Activated naive CD8-positive, alpha-beta T cell (primary cell): Measurements from ENCODE around the gene NCKAP1.

Source experiments
- H3K27ac Mint-ChIP-seq: one replicate; pipeline ENCODE4 v1.8.0; 2021; ENCODE audit warnings: mixed read lengths
- H3K27me3 Mint-ChIP-seq: one replicate; pipeline ENCODE4 v1.8.0; 2021; ENCODE audit warnings: mixed read lengths
- H3K36me3 Mint-ChIP-seq: one replicate; pipeline ENCODE4 v1.8.0; 2021; ENCODE audit warnings: mixed read lengths
- H3K4me1 Mint-ChIP-seq: one replicate; pipeline ENCODE4 v1.8.0; 2021; ENCODE audit warnings: low read depth, mixed read lengths
- H3K4me3 Mint-ChIP-seq: one replicate; pipeline ENCODE4 v1.8.0; 2021; ENCODE audit warnings: mild to moderate bottlenecking, mixed read lengths
- H3K9me3 Mint-ChIP-seq: one replicate; pipeline ENCODE4 v1.8.0; 2021; ENCODE audit warnings: low read depth, mixed read lengths

NCKAP1 gene, protein sequence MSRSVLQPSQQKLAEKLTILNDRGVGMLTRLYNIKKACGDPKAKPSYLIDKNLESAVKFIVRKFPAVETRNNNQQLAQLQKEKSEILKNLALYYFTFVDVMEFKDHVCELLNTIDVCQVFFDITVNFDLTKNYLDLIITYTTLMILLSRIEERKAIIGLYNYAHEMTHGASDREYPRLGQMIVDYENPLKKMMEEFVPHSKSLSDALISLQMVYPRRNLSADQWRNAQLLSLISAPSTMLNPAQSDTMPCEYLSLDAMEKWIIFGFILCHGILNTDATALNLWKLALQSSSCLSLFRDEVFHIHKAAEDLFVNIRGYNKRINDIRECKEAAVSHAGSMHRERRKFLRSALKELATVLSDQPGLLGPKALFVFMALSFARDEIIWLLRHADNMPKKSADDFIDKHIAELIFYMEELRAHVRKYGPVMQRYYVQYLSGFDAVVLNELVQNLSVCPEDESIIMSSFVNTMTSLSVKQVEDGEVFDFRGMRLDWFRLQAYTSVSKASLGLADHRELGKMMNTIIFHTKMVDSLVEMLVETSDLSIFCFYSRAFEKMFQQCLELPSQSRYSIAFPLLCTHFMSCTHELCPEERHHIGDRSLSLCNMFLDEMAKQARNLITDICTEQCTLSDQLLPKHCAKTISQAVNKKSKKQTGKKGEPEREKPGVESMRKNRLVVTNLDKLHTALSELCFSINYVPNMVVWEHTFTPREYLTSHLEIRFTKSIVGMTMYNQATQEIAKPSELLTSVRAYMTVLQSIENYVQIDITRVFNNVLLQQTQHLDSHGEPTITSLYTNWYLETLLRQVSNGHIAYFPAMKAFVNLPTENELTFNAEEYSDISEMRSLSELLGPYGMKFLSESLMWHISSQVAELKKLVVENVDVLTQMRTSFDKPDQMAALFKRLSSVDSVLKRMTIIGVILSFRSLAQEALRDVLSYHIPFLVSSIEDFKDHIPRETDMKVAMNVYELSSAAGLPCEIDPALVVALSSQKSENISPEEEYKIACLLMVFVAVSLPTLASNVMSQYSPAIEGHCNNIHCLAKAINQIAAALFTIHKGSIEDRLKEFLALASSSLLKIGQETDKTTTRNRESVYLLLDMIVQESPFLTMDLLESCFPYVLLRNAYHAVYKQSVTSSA

DNA sequence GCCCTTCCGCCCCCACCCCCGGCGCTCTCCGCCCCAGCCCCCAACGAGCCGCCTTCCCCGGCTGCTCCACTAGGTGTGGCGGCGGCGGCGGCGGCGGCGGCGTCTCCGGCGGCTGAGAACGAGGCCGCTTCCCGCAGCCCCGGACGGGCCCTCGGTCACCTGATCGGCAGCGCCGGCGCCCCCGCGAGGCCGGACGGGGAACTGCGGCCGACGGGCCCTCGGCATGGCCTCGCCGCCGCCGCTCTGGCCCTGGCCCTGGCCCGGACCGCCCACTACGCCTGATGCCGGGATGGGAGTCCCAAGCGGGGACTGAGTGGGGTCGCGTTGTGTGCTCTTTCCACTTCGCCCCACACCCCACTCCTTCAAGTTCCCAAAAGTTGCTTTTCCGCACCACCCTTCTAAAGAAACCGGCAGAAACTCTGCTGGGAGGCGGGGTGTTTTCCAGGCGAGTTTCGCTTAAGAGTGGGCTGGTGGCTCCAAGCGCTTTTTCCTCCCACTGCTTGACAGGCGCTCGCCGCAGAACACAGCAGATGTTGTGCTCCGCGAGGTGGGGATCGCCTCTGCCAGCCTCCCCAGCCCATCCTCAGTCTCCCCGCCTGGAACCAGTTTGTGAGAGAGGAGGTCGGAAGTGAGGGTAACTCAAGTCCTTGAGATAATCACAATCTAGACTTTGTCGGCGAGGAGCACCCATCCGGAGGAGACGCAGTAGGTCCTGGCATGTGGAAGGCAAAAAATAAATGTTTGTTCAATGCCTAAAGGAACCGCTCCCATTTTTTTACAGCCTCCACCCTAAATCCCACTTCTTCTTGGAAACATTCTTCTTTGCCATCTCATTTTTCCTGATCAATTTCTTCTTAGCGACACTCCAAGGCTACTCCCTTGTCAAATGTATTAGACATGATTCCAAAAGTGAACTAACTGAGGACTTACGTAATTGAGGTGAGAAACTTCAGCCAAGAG, at the start of gene NCKAP1:
Gene NCKAP1 (minus strand): TSS at position 117 of the 960 bp plus-strand sequence. CDS start 358 bp downstream, outside the sequence.
- peaks cover 51% of the 10 kb centered on the region for H3K27me3 Mint-ChIP-seq
- peak within 1 kb of the TSS; percentile 54 for H3K27ac Mint-ChIP-seq
- no peaks in the 10 kb centered on the region for H3K36me3 Mint-ChIP-seq
- peaks cover 34% of the 10 kb centered on the region for H3K4me1 Mint-ChIP-seq
- no peaks in the 10 kb centered on the region for H3K9me3 Mint-ChIP-seq
- H3K4me3 Mint-ChIP-seq = peak within 1 kb of the TSS; percentile 83

DNA sequence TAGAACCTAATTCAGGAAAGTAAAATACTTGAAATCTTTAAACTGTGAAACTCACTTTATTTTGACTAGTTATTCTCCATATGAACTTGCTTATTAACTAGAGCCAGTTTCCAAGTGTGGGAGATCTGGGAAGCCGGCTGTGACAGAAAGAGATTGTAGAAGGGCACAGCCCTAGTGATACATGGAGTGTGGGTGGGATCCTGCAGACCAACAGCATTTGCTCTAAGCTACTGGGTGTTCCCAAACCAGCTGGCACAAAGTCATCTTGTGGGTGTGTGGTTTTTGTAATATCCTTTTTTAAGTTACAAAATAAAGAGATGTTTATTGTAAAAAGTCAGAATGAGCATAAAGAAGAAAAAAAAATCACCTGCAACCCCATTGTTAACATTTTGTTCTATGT, 43.7 kb upstream of the NCKAP1 start:
- peaks cover 6% of the 10 kb centered on the region for H3K4me1 Mint-ChIP-seq
- H3K27ac Mint-ChIP-seq = no peak overlapping the region
- H3K36me3 Mint-ChIP-seq = no peaks in the 10 kb centered on the region
- no peak overlapping the region for H3K4me3 Mint-ChIP-seq
- H3K27me3 Mint-ChIP-seq = peaks cover 3% of the 10 kb centered on the region
- no peaks in the 10 kb centered on the region for H3K9me3 Mint-ChIP-seq

DNA sequence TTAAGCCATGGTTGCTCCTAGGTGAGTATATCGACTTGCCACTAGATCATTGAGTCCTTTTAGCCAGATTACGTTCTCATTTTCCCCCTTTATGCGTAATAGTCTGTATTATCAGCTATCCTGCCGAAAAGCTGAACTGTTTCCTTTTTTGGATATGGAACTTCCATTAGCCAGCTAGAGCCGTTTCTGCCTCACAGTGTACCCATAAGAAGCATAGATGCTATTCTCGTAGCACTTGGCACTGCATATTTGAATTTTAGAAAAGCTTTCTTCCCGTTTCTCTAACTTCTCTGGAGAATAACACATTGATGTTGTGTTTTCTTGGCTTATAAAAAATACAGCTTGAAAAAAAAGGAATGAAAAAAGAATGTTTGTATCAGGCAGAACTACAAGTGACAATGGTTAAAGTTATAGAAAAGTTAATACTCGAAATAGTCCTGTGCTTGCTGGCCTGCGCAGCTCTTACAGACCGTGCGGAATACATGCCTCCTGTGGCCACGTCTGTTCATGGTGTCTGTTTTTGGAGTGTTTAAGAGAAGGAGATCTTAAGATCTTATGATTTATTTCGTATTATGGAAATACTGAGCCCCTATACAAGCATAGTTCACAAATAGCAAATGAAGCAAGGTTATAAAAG, 41.0 kb upstream of the NCKAP1 start:
- Mint-ChIP-seq H3K36me3 (no peaks in the 10 kb centered on the region), H3K9me3 (no peaks in the 10 kb centered on the region), H3K27me3 (peaks cover 3% of the 10 kb centered on the region), H3K27ac (no peak overlapping the region), H3K4me3 (peak overlapping the region; percentile 92), H3K4me1 (peaks cover 6% of the 10 kb centered on the region)

DNA sequence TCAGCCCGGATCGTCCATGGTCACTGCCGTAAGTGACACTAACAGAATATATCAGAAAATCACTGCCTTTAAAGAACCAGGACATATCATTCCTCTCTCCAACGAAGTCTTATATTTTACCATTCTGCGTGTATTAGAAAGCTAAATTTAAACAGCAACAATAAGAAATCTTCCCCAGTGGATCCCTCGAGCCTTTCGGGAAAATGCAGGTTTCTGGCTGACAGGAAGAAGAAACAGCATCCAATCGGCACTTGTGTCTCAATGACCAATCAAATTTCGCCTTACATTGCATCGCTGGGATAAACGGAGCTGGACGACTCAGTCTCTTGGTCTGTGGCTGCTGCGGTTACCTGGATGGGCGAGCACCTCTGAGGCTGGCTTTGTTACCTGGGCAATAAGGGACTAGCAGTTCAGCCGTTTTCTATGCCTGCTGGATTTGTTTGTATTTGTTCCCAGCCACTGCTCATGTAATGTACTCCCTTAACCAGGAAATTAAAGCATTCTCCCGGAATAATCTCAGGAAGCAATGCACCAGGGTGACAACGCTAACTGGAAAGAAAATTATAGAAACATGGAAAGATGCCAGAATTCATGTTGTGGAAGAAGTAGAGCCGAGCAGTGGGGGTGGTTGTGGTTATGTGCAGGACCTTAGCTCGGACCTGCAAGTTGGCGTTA, 40.3 kb upstream of the NCKAP1 start, which contains the start of gene DUSP19:
Gene DUSP19 (plus strand): TSS at position 284 of the 675 bp plus-strand sequence. CDS start 187 bp downstream, at position 471.
- H3K4me1 Mint-ChIP-seq = peaks cover 6% of the 10 kb centered on the region
- H3K4me3 Mint-ChIP-seq = peak within 1 kb of the TSS; percentile 92
- H3K27ac Mint-ChIP-seq = peak within 1 kb of the TSS; percentile 25
- peaks cover 3% of the 10 kb centered on the region for H3K27me3 Mint-ChIP-seq
- no peaks in the 10 kb centered on the region for H3K36me3 Mint-ChIP-seq
- H3K9me3 Mint-ChIP-seq = no peaks in the 10 kb centered on the region

DNA sequence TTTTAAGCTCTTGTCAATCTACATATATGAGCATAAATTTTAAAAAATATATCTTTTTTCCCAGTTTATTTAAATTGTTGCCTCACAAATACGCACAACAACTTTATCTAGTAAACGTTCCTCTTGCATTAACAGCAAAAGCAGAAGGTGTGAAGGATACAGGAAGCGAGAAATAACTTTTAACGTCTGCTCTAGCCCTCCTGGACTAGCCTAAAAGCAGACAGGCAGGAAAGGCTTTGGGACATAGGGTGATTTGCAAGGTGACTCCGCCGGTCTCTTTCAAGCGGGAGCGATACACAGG, 39.9 kb upstream of the NCKAP1 start:
- H3K4me1 Mint-ChIP-seq = peaks cover 6% of the 10 kb centered on the region
- no peaks in the 10 kb centered on the region for H3K9me3 Mint-ChIP-seq
- H3K36me3 Mint-ChIP-seq = no peaks in the 10 kb centered on the region
- peak overlapping the region; percentile 92 for H3K4me3 Mint-ChIP-seq
- H3K27me3 Mint-ChIP-seq = peaks cover 3% of the 10 kb centered on the region
- no peak overlapping the region for H3K27ac Mint-ChIP-seq

DNA sequence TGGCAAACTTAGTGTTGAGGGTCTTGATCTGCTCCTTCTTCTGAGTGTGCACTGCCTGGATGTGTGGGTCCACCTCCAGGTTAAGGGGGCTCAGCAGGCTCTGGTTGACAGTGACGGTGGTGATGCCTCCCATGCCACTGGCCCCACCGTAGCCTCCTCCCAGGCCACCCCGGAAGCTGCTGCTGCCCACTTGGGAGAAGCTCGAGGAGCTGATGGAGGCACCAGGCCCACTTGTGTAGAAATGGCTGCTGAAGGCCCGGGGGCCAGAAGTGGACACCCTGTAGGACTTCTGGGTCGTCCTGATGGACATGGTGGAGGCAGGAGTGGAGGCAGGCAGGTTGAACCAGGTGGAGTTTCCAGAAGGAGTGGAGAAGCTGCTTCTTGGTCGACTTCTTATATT, 33.9 kb upstream of the NCKAP1 start:
- Mint-ChIP-seq H3K36me3 (no peaks in the 10 kb centered on the region), H3K27ac (no peak overlapping the region), H3K27me3 (peaks cover 10% of the 10 kb centered on the region), H3K9me3 (no peaks in the 10 kb centered on the region), H3K4me3 (no peak overlapping the region), H3K4me1 (no peaks in the 10 kb centered on the region)

DNA sequence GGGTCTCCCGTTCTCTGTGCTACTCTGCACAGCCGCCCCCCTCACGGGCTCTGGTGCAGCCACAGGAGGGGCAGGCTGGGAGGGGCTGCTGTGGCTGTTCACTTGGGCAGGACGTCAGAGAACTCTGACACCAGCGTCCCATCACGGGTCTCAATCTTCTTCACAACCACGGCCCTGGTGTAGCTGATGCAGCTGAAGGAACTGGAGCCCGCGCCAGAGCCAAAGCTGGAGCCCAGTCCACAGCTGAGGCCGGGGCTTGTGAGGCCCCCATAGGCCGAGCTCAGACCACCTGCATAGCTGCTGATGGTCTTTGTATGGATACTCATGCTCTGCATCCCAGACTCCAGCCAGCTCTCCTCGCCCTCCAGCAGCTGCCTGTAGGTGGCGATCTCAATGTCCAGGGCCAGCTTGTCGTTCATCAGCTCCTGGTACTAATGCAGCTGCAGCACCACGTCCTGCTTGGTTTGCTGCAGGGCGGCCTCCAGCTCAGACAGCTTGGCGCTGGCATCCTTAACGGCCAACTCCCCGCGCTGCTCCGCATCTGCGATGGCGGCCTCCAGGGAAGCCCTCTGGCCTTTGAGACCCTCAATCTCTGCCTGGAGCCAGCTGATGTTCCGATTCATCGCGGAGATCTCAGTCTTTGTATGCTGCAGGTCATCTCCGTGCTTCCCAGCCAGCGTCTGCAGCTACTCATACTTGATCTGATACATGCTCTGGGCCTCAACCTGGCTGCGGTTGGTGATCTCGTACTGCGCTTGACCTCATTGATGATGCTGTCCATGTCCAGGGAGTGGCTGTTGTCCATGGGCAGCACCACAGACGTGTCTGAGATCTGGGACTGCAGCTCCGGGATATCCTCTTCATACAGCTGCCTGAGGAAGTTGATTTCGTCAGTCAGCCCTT, 32.9 kb upstream of the NCKAP1 start:
- no peaks in the 10 kb centered on the region for H3K36me3 Mint-ChIP-seq
- peaks cover 10% of the 10 kb centered on the region for H3K27me3 Mint-ChIP-seq
- no peaks in the 10 kb centered on the region for H3K4me1 Mint-ChIP-seq
- H3K4me3 Mint-ChIP-seq = no peak overlapping the region
- no peaks in the 10 kb centered on the region for H3K9me3 Mint-ChIP-seq
- H3K27ac Mint-ChIP-seq = no peak overlapping the region

DNA sequence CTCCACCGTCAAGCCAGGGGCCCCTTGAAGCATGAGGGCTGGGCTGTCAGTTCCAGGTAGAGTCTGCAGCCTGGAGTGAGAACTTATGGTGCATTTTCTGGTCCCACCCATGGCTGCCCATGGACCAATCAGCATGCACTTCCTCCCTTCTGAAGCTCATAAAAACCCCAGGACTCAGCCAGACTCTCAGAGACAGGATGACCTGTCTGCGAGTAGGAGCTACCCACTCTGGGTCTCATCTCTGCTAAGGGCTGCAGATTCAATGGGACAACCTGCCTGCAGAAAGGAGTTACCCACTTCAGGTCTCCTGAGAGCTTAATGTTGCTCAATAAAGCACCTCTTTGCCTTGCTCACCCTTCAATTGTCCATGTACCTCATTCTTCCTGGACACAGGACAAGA, 30.9 kb upstream of the NCKAP1 start:
- H3K4me3 Mint-ChIP-seq = no peak overlapping the region
- H3K27me3 Mint-ChIP-seq = peaks cover 12% of the 10 kb centered on the region
- no peaks in the 10 kb centered on the region for H3K4me1 Mint-ChIP-seq
- no peaks in the 10 kb centered on the region for H3K36me3 Mint-ChIP-seq
- H3K27ac Mint-ChIP-seq = no peak overlapping the region
- H3K9me3 Mint-ChIP-seq = no peaks in the 10 kb centered on the region

DNA sequence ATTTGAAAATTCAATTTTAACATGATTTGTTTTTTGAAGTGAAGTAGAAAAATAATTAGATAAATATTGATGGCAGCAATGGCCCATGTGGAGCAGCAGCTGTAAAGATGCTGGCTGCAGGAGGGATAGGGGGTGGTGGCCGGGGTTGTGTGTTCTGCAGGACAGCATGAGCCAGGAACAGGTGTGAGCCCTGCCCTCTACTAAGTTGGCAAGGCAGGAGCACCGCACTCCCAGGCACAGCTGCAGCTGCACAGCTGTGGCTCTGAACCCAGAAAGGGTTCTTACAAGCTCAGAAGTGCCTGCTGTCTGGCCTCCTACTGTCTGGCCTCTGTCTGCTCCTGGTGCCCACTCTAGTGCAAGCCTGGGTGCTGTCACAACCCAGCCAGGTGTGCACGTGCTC, 30.3 kb upstream of the NCKAP1 start:
- Mint-ChIP-seq H3K4me1 (no peaks in the 10 kb centered on the region), H3K27me3 (peaks cover 12% of the 10 kb centered on the region), H3K27ac (no peak overlapping the region), H3K4me3 (no peak overlapping the region), H3K9me3 (no peaks in the 10 kb centered on the region), H3K36me3 (no peaks in the 10 kb centered on the region)

DNA sequence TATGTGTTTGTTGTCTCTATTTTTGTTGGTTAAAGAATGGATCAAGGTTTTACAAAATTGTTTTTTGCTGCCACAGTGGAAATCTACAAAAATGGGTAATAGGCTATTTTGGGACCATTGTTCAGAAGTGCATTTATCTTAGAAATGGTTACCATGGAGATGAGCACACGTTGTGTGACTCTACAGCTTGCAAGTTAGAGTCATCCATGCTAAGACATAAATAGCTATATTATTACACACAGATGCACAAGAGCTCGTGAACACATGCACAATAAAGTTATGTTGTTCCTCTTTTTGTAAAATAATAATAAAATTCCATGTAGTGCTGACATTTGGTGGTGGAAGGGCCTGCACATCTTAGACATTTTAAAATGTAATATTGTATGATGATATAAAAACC, 24.8 kb upstream of the NCKAP1 start:
- no peaks in the 10 kb centered on the region for H3K9me3 Mint-ChIP-seq
- H3K4me3 Mint-ChIP-seq = no peak overlapping the region
- H3K4me1 Mint-ChIP-seq = no peaks in the 10 kb centered on the region
- no peaks in the 10 kb centered on the region for H3K36me3 Mint-ChIP-seq
- H3K27me3 Mint-ChIP-seq = peaks cover 13% of the 10 kb centered on the region
- no peak overlapping the region for H3K27ac Mint-ChIP-seq

DNA sequence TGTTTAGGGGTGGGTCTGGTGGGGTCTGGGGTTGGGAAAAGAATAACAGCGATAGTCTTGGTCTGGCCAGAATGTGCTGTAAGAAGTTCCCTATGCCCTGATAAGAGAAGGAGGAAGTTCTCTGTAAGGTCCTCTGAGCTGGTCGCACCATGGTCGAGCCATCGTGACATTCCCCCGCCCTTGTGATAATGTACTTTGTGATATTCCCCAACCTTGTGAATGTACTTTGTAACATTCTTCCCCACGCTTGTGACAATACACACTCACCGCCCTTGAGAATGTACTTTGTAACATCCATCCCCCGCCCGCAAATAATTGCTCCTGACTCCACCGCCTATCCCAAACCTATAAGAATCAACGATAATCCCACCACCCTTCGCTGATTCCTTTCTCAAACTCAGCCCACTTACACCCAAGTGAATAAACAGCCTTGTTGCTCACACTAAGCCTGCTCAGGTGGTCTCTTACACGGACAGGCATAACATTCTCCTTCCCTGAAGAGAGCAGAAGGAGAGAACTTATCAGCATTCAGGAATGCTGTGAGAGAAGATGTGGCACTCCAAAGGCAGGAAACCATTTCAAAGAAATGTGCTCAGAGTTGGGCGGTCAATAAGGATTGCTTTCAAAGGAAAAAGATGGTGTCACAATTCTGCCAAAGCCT, 22.4 kb upstream of the NCKAP1 start:
- H3K27me3 Mint-ChIP-seq = peaks cover 13% of the 10 kb centered on the region
- H3K27ac Mint-ChIP-seq = no peak overlapping the region
- no peaks in the 10 kb centered on the region for H3K4me1 Mint-ChIP-seq
- H3K9me3 Mint-ChIP-seq = no peaks in the 10 kb centered on the region
- H3K36me3 Mint-ChIP-seq = no peaks in the 10 kb centered on the region
- H3K4me3 Mint-ChIP-seq = no peak overlapping the region

DNA sequence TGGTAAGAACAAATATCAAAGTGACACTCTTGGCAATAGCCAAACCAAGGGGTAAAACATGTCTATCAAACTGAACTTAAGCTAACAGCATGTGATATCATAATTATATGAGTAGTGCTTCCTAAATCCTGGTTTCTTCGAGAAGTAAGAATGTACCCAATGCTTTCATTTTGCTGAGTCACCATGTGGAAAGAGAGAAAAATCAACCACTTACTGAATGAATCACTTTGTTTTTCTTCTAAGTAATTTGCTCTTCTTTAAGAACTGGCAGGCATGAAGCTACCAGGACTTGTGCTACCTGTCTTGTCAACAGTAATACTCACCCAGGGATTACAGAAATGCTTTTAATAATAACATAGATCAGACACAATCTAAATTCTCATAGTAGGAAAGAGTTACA, 21.3 kb upstream of the NCKAP1 start:
- Mint-ChIP-seq H3K9me3 (no peaks in the 10 kb centered on the region), H3K27me3 (peaks cover 13% of the 10 kb centered on the region), H3K36me3 (no peaks in the 10 kb centered on the region), H3K4me1 (no peaks in the 10 kb centered on the region), H3K27ac (no peak overlapping the region), H3K4me3 (no peak overlapping the region)
